Activated CD4-positive, alpha-beta memory T cell treated with anti-CD3 and anti-CD28 coated beads, Interleukin-2, amount 10 ng/mL, durations not matched to agents 7 days and 5 days (primary cell): ENCODE results near the gene TSPEAR. TPM values are rescaled to one million over a fixed set of nuclear protein-coding genes. Genes with fewer than 3 reads are reported as not detected.

Experiments
- CTCF ChIA-PET: fragments of 350-600 bp; sonication (Branson Sonifier 250); formaldehyde crosslinking; loops from one replicate; lab custom pipeline; 2021; ENCODE audit warnings: antibody characterized with exemption, inconsistent platforms; lab: Charles Lee
- POLR2A ChIA-PET: fragments of 350-600 bp; sonication (Branson Sonifier 250); formaldehyde crosslinking; loops from one replicate; lab custom pipeline; 2021; ENCODE audit warnings: antibody characterized with exemption; lab: Charles Lee
- DNase-seq: peaks from one replicate; pipeline ENCODE4 v3.0.0-alpha.2; 2020
- H3K27ac Mint-ChIP-seq: one replicate; pipeline ENCODE4 v1.8.0; 2021; ENCODE audit warnings: mild to moderate bottlenecking, mixed read lengths
- H3K27me3 Mint-ChIP-seq: one replicate; pipeline ENCODE4 v1.8.0; 2021; ENCODE audit warnings: mixed read lengths
- H3K36me3 Mint-ChIP-seq: one replicate; pipeline ENCODE4 v1.8.0; 2021; ENCODE audit warnings: low read depth, mixed read lengths
- H3K4me1 Mint-ChIP-seq: one replicate; pipeline ENCODE4 v1.8.0; 2021; ENCODE audit warnings: mixed read lengths
- H3K4me3 Mint-ChIP-seq: one replicate; pipeline ENCODE4 v1.8.0; 2021; ENCODE audit warnings: mild to moderate bottlenecking, mixed read lengths
- H3K9me3 Mint-ChIP-seq: one replicate; pipeline ENCODE4 v1.8.0; 2021; ENCODE audit warnings: mixed read lengths
- total RNA-seq, 2 experiments: library from RNA; stranded (reverse); gene quantifications; one replicate each; pipeline ENCODE4 v1.2.3, GENCODE V29; 2021

The TSPEAR gene
- total RNA-seq, 2 experiments from 2014 or later, result not detected

DNA sequence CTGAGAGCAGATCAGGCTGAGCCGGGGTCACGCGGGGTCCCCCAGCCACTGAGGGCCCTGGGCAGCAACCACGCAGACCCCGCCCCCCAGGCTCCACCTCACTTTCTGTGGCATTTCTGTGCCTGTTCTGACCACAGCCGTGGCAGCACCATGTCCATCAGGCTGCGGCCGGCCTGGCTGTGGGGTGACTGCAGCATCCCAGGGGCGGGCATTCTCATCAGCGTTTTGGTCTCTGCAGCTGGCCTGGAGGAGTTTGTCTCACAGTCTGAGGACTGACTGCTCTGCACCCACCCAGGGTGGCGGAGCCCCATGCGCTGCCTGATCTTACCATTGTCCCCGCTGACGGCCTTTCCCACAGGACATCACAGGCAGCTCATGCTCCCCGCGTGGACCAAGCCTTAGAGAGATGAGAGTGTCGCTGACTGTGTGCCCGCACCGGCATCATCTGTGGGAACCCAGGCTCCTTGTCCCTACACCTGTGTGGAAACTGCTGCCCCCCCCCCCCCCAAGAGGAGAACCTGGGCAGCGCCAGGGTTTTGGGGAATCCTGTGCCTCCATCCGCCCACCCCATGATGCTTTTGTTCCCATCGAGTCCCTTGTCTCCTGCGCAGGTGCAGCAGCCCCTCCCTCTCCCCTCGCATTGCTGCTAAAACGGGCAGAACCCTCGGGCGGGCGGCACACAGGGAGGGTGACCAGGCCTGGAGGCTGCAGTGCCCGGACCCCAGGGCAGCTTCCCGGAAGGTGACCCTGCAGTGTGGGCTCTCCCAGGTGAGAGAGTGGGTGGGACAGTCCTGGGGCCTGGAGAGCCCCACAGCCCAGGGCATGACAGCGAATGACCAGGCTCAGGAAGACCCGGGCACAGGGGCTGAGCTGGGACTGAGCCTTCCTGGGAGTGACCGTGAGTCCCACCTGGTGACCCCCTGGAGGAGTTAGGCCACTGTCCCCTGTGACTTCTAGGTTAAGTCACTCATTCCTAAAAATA, 173.2 kb downstream of the TSPEAR start:
- Mint-ChIP-seq H3K27me3 (peaks cover 4% of the 10 kb centered on the region), H3K4me1 (no peaks in the 10 kb centered on the region), H3K36me3 (no peaks in the 10 kb centered on the region), H3K4me3 (no peak overlapping the region), H3K9me3 (peaks cover 2% of the 10 kb centered on the region), H3K27ac (no peak overlapping the region)
- POLR2A ChIA-PET, result no interaction called here
- DNase-seq, result no peak
- CTCF ChIA-PET, result no interaction called here

DNA sequence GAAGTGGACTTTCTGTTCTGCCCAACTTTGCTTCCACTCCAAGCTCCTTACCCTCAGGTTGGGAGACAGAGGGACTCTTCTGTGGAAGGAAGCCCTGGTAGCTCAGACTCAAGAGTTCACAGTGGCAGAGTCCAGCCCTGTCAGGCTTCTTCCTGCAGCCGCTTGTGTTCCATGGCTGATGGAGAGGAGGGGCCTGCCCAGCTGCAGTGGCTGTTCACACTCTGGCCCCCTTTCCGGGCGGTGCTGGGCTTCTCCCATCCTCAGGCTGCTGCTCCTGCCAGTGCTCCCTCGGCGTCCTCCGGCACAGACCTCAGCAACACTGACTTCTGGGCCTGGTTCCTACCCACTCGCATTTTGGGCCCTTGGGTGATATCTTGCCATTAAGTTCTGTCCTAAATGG, 175.4 kb downstream of the TSPEAR start:
- Mint-ChIP-seq H3K27ac (no peak overlapping the region), H3K27me3 (peaks cover 2% of the 10 kb centered on the region), H3K4me1 (no peaks in the 10 kb centered on the region), H3K4me3 (no peak overlapping the region), H3K36me3 (no peaks in the 10 kb centered on the region), H3K9me3 (peaks cover 2% of the 10 kb centered on the region)
- CTCF ChIA-PET, result interaction anchor here (1.5 kb wide), 1 partner anchor 206 kb away, joined by 3 read pairs; no protein-coding TSS in a partner anchor
- POLR2A ChIA-PET, result no interaction called here
- no peak for DNase-seq

DNA sequence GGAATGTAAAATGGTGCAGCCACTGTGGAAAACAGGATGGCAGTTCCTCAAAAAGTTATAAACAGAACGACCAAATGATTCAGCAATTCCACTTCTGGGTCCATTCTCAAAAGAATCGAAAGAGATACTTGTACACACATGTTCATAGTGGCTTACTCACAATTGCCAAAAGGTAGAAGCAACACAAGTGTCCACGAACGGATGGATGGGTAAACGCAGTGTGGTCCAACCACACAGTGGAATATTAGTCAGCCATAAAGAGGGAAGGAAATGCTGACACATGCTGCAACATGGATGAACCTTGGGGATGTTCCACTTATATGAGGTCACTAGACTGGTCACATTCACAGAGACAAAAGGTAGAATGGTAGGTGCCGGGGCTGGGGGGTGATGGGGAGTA, 176.7 kb downstream of the TSPEAR start:
- Mint-ChIP-seq H3K27me3 (peaks cover 2% of the 10 kb centered on the region), H3K4me3 (no peak overlapping the region), H3K36me3 (no peaks in the 10 kb centered on the region), H3K4me1 (no peaks in the 10 kb centered on the region), H3K27ac (no peak overlapping the region), H3K9me3 (peaks cover 2% of the 10 kb centered on the region)
- ChIA-PET CTCF (no interaction called here), POLR2A (no interaction called here)
- no peak for DNase-seq

DNA sequence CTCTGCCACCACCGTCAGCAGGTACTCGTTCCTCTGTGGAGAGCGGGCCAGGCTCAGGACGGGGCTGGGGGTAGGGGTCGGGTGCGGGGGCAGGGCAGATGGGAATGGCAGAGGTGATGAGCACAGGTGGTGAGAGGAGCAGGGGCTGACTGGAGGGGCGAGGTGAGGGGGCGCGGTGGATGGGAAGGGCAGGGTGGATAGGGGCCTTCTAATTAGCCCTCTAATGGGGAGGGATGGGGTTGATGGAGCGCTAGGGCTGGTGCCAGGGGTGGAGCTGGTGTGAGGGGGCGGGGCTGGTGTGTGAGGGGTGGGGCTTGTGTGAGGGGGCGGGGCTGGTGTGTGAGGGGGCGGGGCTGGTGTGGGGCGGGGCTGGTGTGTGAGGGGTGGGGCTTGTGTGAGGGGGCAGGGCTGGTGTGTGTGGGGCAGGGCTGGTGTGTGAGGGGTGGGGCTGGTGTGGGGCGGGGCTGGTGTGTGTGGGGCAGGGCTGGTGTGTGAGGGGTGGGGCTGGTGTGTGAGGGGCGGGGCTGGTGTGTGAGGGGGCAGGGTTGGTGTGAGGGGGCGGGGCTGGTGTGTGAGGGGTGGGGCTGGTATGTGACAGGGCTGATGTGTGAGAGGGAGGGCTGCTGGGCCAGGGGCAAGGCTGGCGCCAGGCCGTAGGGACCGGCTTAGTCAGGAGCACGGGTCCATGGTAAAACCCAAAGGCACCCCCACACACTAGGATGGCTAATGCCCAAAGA, 177.3 kb downstream of the TSPEAR start:
- ChIA-PET POLR2A (no interaction called here), CTCF (no interaction called here)
- Mint-ChIP-seq H3K36me3 (no peaks in the 10 kb centered on the region), H3K27me3 (peaks cover 2% of the 10 kb centered on the region), H3K4me1 (no peaks in the 10 kb centered on the region), H3K9me3 (peaks cover 2% of the 10 kb centered on the region), H3K27ac (no peak overlapping the region), H3K4me3 (no peak overlapping the region)
- DNase-seq, result no peak

DNA sequence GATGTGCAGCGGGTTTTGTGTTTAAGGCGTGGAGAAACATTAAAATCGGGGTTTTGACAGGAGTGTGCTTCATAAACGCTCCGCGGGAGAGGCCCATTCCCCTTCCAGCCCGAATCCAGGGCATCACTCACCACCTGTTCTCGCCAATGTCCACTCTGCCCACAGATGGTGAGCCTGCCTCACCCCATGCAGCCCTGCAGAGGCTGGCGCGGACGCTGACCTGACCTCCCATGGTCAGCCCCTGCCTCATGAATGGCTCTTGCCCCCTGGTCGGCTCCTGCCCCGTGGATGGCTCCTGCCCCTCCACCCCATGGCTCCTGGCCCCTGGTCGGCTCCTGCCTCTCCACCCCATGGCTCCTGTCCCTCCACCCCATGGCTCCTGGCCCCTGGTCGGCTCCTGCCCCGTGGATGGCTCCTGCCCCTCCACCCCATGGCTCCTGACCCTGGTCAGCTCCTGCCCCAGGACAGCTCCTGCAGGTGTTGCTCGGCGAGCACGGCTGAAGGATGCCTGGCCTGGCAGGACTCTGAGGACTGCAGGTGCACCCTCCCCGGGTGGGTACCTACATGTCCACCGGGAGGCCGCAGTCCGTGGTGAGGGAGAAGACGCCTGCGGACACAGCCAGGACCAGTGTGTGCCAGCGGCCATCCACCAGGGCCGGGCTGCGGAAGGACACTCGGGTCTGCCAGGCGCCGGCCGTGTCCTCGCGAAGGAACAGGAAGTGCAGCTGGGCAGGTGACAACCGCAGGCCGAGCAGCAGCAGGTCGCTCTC, 178.1 kb downstream of the TSPEAR start:
- POLR2A ChIA-PET, result no interaction called here
- Mint-ChIP-seq H3K27ac (no peak overlapping the region), H3K27me3 (peaks cover 2% of the 10 kb centered on the region), H3K4me1 (no peaks in the 10 kb centered on the region), H3K9me3 (peaks cover 2% of the 10 kb centered on the region), H3K36me3 (no peaks in the 10 kb centered on the region), H3K4me3 (no peak overlapping the region)
- CTCF ChIA-PET, result no interaction called here
- no peak for DNase-seq

DNA sequence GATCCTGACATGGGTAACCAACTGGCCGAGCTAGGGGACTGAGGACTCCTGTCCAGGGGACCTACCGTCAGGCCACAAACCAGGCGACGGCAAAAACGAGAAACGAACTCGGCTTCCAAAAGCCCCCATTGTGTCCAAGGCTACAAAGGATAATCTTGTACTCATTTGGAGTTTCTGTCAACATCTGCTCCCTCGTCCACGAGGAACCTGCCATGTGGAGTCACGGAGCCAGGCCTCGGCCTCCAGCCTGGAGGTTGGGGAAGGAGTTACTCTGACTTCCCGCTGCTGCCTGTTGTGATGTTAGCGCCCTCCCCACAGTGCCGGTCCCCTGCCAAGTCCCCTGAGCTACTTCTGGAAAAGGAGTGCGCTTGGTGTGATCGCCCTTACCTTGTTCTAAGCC, 178.7 kb downstream of the TSPEAR start:
- peaks cover 2% of the 10 kb centered on the region for H3K9me3 Mint-ChIP-seq
- H3K36me3 Mint-ChIP-seq, result no peaks in the 10 kb centered on the region
- no peaks in the 10 kb centered on the region for H3K4me1 Mint-ChIP-seq
- no peak for DNase-seq
- H3K27me3 Mint-ChIP-seq, result peaks cover 2% of the 10 kb centered on the region
- no peak overlapping the region for H3K27ac Mint-ChIP-seq
- H3K4me3 Mint-ChIP-seq, result no peak overlapping the region
- ChIA-PET POLR2A (no interaction called here), CTCF (no interaction called here)

DNA sequence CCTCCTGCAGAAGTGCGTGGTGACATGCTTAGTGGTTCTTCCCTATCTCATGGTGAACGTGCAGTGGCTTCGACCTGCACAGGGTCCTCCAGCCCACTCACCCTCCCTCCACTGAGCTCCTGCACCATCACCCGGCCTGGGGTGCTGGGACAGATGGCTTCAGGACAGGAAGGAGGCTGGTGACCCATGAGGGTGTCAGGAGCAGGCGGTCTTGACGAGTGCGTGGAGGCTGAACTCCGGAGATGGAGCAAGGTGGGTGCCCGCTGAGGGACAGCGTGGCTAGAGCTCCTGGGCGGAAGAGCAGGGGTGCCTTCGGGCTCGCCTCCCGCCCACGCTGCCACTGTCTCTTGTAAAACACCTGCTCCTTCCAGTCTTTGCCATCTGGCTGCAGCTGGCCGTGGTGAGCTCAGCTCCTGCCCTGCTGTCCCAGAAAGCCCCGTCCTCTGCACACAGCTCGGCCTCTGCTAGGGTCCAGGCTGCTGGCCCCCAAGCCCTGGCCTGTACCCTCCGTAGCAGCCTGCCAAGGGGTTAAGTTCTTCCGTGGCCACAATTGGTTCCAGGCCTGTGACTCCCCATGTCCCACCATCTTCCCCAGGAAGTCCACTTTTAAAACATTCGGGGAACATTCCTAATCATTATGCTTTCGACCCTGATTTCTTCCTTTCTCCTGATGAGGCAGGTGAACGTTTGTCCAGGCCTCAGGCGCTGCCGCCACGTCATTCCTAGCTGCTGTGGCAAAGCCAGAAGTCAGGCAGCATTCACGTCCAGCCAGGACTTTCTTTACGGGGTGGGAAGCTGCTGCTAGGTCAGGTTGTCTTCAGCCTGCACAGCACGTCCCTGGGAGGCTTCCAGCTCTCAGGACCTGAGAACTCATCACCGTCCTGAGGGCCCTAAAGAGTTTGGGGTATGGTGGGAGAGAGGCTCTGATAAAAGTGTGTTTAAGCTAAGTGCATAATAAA, 179.5 kb downstream of the TSPEAR start:
- Mint-ChIP-seq H3K36me3 (no peaks in the 10 kb centered on the region), H3K9me3 (peaks cover 2% of the 10 kb centered on the region), H3K27me3 (peaks cover 2% of the 10 kb centered on the region), H3K27ac (no peak overlapping the region), H3K4me3 (no peak overlapping the region), H3K4me1 (no peaks in the 10 kb centered on the region)
- POLR2A ChIA-PET, result no interaction called here
- CTCF ChIA-PET, result interaction anchor here (0.9 kb wide), 1 partner anchor 262 kb away, joined by 3 read pairs; no protein-coding TSS in a partner anchor
- no peak for DNase-seq

DNA sequence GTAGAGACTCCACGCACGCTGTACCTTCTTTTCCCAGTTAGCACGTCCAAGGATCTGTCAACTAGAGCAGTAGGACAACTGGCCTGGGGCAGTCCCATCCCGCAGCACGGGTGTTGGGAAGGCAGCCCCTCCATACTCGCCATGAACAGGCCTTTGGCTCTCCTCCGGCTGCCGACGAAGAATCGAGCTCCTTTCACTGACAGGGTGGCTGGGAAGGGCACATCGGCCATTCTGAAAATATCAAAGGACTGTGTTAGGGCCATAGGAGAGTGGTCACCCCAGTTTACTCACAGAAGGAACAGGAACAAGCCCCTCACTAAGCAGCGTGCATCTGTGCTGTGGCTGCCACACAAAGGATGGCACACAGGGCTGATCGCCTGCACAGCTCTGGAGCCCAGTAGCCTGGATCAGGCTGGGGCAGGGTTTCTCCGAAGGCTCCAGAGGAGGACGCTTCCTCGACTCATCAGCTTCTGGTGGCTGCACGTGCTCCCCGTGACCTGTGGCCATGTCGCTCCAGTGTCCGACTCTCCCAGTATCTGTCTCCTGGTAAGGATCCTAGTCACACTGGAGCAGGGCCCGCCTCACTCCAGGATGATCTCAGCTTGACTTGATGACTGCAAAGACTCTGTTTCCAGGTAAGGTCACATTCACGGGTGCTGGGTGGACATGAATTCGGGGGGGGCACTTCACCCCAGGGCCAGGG, 180.3 kb downstream of the TSPEAR start:
- CTCF ChIA-PET, result no interaction called here
- no peaks in the 10 kb centered on the region for H3K4me1 Mint-ChIP-seq
- H3K27ac Mint-ChIP-seq, result no peak overlapping the region

DNA sequence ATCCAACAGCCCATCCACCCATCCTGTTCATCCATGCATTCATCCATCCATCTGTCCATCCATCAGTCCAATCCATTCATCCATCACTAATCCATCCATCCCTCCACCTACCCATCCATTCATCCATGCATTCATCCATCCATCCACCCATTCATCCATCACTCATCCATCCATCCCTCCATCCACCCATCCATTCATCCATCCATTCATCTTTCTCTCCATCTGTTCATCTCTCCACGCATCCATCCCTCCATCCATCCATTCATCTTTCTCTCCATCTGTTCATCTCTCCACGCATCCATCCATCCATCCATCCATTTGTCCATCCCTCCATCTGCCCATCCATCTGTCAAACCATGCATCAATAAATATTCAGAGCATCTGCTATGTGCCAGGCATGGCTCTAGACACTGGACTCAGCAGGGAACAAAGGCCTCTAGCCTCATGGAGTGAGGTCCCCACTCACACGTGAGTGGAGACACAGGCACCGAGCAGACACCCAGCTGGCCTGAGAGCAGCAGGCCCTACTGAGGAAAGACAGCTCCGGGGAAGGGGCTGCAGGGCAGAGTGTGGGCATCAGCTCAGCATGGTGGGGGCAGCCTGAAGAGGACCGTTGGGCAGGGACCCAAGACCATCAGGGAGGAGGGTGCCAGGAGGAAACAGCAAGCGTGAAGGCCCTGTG, 181.0 kb downstream of the TSPEAR start:
- no peaks in the 10 kb centered on the region for H3K27me3 Mint-ChIP-seq
- no peak overlapping the region for H3K27ac Mint-ChIP-seq
- ChIA-PET CTCF (no interaction called here), POLR2A (no interaction called here)
- peaks cover 2% of the 10 kb centered on the region for H3K9me3 Mint-ChIP-seq
- no peaks in the 10 kb centered on the region for H3K36me3 Mint-ChIP-seq
- DNase-seq, result no peak
- no peaks in the 10 kb centered on the region for H3K4me1 Mint-ChIP-seq
- H3K4me3 Mint-ChIP-seq, result no peak overlapping the region

More for the DNA sequence above, 180.3 kb downstream of the TSPEAR start:
- Mint-ChIP-seq H3K4me3 (no peak overlapping the region), H3K36me3 (no peaks in the 10 kb centered on the region), H3K9me3 (peaks cover 2% of the 10 kb centered on the region), H3K27me3 (no peaks in the 10 kb centered on the region)
- DNase-seq, result no peak
- POLR2A ChIA-PET, result no interaction called here

DNA sequence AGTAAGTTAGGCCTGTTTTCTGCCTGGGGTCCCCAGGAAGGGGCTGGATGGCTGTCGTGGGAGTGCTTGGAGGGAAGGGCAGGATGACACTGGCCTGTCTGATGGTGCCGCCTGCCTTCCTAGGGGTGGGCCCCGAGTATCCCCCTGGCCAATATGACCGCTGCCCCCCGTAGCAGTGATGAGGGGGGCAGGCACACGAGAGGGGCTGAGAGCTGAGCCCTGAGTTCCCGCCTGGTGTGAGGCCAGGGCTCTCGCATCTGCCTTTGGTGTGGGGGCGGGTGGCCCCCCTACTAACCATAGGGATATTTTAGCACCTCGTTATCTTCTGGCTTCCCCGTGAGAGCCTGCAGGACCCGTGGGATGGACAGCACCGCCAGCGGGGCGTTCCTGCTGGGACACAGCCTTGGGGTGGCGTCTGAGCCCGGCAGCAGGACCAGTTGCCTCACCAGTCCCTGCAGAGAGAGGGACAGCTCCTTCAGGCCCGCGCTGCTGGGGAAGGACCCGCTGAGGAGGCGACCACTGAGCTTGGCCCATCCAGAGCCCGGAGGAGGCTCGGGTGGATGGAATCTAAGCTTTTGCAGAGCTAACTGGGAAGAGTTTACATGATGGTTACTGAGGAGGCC, 181.8 kb downstream of the TSPEAR start:
- no peak for DNase-seq
- peaks cover under 1% of the 10 kb centered on the region for H3K9me3 Mint-ChIP-seq
- no peak overlapping the region for H3K4me3 Mint-ChIP-seq
- POLR2A ChIA-PET, result no interaction called here
- H3K36me3 Mint-ChIP-seq, result no peaks in the 10 kb centered on the region
- CTCF ChIA-PET, result no interaction called here
- H3K4me1 Mint-ChIP-seq, result no peaks in the 10 kb centered on the region
- no peaks in the 10 kb centered on the region for H3K27me3 Mint-ChIP-seq
- no peak overlapping the region for H3K27ac Mint-ChIP-seq

DNA sequence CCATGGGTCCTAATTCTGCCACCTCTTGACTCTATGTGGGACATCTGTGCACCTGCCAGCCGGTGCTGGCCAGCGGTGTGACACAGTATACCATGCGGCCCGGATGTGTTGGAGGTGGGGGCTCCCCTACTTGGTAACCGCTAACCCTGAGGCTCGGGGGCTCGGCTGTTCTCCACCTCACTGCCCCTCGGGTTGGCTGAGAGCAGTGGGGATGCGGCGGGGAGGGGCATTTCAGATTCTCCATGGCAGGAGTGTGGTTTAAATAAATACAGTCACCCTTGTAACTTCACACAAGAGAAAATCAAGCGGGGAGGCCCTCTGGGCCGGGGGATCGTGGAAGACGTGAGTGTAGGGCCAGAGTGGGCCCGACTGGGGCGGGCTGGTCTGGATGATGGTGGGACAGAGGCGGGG, 182.4 kb downstream of the TSPEAR start:
- H3K27ac Mint-ChIP-seq, result no peak overlapping the region

More for the DNA sequence above, 182.4 kb downstream of the TSPEAR start:
- no peaks in the 10 kb centered on the region for H3K27me3 Mint-ChIP-seq
- no peaks in the 10 kb centered on the region for H3K36me3 Mint-ChIP-seq
- ChIA-PET POLR2A (no interaction called here), CTCF (no interaction called here)
- no peak overlapping the region for H3K4me3 Mint-ChIP-seq
- DNase-seq, result no peak
- no peaks in the 10 kb centered on the region for H3K9me3 Mint-ChIP-seq
- H3K4me1 Mint-ChIP-seq, result no peaks in the 10 kb centered on the region
